ENCODE results near the gene PCNX3. TPM values are rescaled to one million over a fixed set of nuclear protein-coding genes. Genes with fewer than 3 reads are reported as not detected.
A peak's percentile ranks its signal among the peaks of the same experiment; 100 is the strongest.

The PCNX3 gene
- total and polyA plus RNA-seq, 2 of the 13 experiments (the other 11 are each of a cell fraction or from before 2014, with no cell fraction given): 16.2 to 23.0 TPM

DNA sequence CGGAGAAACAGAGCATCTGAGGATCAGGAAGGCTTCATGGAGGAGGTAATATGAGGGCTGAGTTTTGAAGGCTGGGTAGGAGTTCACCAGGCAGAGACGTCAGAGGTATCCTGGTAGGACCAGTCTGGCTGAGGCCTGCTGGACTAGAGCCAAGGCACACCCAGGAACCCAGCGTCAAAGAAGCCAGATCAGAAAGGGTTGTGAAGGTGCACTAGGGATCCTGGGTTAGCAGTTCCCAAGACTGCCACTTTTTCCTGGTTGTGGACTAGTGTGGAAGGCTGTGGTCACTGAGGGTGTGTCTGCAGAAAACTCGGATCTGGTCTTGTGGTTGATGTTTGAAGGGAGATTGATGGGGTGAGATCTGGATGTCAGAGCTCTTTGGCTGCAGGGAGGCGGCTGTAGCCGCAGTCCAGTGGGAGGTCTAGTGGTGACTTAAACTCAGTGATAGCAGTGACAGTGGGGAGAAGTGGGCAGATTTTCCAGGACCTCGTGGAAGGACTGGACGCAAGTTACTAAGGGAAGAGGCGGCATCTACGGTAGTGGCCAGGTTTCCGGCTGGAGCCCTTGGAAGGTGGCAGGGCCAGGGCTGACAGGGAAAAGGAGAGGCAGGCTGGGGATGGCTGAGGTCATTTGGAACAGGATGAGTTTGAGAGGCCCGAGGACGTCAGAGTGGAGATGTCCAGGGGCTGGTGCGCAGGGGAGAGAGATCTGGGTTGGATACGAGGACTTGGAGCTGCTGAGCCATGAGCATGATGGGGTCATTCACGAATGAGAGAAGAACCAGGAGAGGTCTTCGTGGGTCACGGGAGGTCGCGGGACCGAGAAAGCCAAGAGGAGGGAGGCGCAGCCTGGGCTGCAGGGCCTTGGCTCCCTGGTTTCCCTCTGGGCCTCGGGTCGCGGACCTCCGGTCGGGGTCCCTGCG is 36.3 kb downstream of the PCNX3 start (continued):
- TF ChIP-seq, protein P1, sequence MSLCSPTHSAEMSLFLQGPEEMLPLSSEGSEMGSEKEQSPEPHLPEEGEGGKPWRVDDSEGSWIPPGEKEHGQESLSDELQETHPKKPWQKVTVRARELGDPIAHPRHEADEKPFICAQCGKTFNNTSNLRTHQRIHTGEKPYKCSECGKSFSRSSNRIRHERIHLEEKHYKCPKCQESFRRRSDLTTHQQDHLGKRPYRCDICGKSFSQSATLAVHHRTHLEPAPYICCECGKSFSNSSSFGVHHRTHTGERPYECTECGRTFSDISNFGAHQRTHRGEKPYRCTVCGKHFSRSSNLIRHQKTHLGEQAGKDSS (CRISPR knock-in tag; IDR thresholded peaks at IDR 0.05; ENCODE audit: borderline replicate concordance, low read depth): peak; percentile 51; the same call in 1 of the 2 replicates

- Histone ChIP-seq H4K20me1 (ENCODE audit: insufficient read depth, low read length) (no peaks in the 10 kb centered on the region), H3K79me2 (ENCODE audit: insufficient read depth, low read length) (no peaks in the 10 kb centered on the region), H3K9ac (ENCODE audit: insufficient read depth, low read depth, low read length) (peak overlapping the region; percentile 89), H3K9me3 (ENCODE audit: low read length) (no peaks in the 10 kb centered on the region), H3K27ac (ENCODE audit: extremely low read length, insufficient read depth, low read length) (peak overlapping the region; percentile 98), H3K4me2 (ENCODE audit: low read depth, low read length) (peak overlapping the region; percentile 98), H3K36me3 (replicated peaks in 1 of 2; ENCODE audit: control insufficient read depth in 1 of 2, insufficient read depth in 2 of 2, low read length in 2 of 2) (peaks cover 10 to 29% of the 10 kb centered on the region in 2 experiments), H3K27me3 (ENCODE audit: control insufficient read depth in 1 of 2, insufficient read depth in 2 of 2, low read length in 2 of 2) (no peaks in the 10 kb centered on the region), H3K4me1 (ENCODE audit: insufficient read depth, low read length) (peaks cover 35% of the 10 kb centered on the region), H2AFZ (ENCODE audit: low read length) (no peak overlapping the region), H3K4me3 (replicated peaks in 1 of 3; ENCODE audit: insufficient read depth in 1 of 3, low read depth in 2 of 3, low read length in 3 of 3) (peak overlapping the region; percentile 48 to 76 (median 54); a peak in 5 of 6 replicates)
- peak; percentile 86 for DNase-seq (ENCODE audit: low spot score)
- FAIRE-seq: peak; percentile 4
- in situ Hi-C loops (cut with HindIII; ENCODE audit: extremely low pct_ligation_motif_present, low pct_unique_long_range_greater_than_20kb): no loop called here
- intact Hi-C loops (cut with micrococcal nuclease; ENCODE audit: unreplicated experiment): no loop called here
- TSS peak; percentile 91 for BruUV-seq (replicated peaks)
- CTCF ChIA-PET (ENCODE audit: low intra/inter-chr PET ratio, low total read pairs): no interaction called here
- WGBS (ENCODE audit: low lambda C conversion rate): 3% methylated on average over 16 of the region's 68 CpGs
- POLR2A ChIA-PET: interaction anchor here (0.7 to 4.3 kb wide), 29 partner anchors 8 to 606 kb away, joined by 3 to 78 read pairs (median 4); partner anchors contain the start of genes CCDC85B, FAU, FIBP and KAT5
- ATAC-seq: peak; percentile 77
- TF ChIP-seq ZNF550 (CRISPR knock-in tag; IDR thresholded peaks at IDR 0.05; ENCODE audit: borderline replicate concordance): no peak
- peak; percentile 76; the same call in 1 of the 2 replicates for TF ChIP-seq SP5 (CRISPR knock-in tag; IDR thresholded peaks at IDR 0.05; ENCODE audit: borderline replicate concordance, low read depth)
- TF ChIP-seq, protein P2, sequence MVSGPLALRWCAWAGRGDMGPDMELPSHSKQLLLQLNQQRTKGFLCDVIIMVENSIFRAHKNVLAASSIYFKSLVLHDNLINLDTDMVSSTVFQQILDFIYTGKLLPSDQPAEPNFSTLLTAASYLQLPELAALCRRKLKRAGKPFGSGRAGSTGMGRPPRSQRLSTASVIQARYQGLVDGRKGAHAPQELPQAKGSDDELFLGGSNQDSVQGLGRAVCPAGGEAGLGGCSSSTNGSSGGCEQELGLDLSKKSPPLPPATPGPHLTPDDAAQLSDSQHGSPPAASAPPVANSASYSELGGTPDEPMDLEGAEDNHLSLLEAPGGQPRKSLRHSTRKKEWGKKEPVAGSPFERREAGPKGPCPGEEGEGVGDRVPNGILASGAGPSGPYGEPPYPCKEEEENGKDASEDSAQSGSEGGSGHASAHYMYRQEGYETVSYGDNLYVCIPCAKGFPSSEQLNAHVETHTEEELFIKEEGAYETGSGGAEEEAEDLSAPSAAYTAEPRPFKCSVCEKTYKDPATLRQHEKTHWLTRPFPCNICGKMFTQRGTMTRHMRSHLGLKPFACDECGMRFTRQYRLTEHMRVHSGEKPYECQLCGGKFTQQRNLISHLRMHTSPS (CRISPR knock-in tag; IDR thresholded peaks at IDR 0.05; ENCODE audit: low read depth): no peak
- TF ChIP-seq ELF1 (CRISPR knock-in tag; IDR thresholded peaks at IDR 0.05): peak; percentile 95
- TF ChIP-seq, protein P3, sequence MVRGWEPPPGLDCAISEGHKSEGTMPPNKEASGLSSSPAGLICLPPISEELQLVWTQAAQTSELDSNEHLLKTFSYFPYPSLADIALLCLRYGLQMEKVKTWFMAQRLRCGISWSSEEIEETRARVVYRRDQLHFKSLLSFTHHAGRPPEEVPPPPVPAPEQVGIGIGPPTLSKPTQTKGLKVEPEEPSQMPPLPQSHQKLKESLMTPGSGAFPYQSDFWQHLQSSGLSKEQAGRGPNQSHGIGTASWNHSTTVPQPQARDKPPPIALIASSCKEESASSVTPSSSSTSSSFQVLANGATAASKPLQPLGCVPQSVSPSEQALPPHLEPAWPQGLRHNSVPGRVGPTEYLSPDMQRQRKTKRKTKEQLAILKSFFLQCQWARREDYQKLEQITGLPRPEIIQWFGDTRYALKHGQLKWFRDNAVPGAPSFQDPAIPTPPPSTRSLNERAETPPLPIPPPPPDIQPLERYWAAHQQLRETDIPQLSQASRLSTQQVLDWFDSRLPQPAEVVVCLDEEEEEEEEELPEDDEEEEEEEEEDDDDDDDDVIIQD (CRISPR knock-in tag; IDR thresholded peaks at IDR 0.05; ENCODE audit: low read depth): no peak
- TF ChIP-seq ZNF460 (CRISPR knock-in tag; IDR thresholded peaks at IDR 0.05; ENCODE audit: borderline replicate concordance): no peak
- 0 out of 2 replicates have a peak, but pooled peaks have one; percentile 23 for TF ChIP-seq ZNF329 (CRISPR knock-in tag; IDR thresholded peaks at IDR 0.05; ENCODE audit: low read depth)
- 0 out of 2 replicates have a peak, but pooled peaks have one; percentile 48 for TF ChIP-seq MTF2 (CRISPR knock-in tag; IDR thresholded peaks at IDR 0.05; ENCODE audit: borderline replicate concordance)
- TF ChIP-seq ZNF343 (CRISPR knock-in tag; IDR thresholded peaks at IDR 0.05): peak; percentile 92
- no peak for TF ChIP-seq ZEB1 (IDR thresholded peaks at IDR 0.05; ENCODE audit: insufficient replicate concordance, low read depth)
- TF ChIP-seq ZBTB42 (CRISPR knock-in tag; IDR thresholded peaks at IDR 0.05): no peak
- peak; percentile 77; the same call in 1 of the 2 replicates for TF ChIP-seq KLF9 (CRISPR knock-in tag; IDR thresholded peaks at IDR 0.05; ENCODE audit: low read depth)
- no peak for TF ChIP-seq NFE2 (CRISPR knock-in tag; IDR thresholded peaks at IDR 0.05)
- peak; percentile 45; the same call in 1 of the 2 replicates for TF ChIP-seq ZBTB14 (CRISPR knock-in tag; IDR thresholded peaks at IDR 0.05)
These were observed 37.1 kb downstream of the PCNX3 start for GRCh38 chr11:65652511-65653228.
